ENCODE data around the gene USP13.

GRCh38 chr3:179703816-179704215, 51.0 kb downstream of the USP13 start:
- no peak for TF ChIP-seq CTCF (IDR thresholded peaks at IDR 0.05 in 4 of 5, conservative IDR thresholded peaks at IDR 0.05 in 1 of 5)
- TF ChIP-seq POLR2A (IDR thresholded peaks at IDR 0.05), result no peak
